BJ (cell line): ENCODE data around the gene SLC2A5. TPM values are rescaled to one million over a fixed set of nuclear protein-coding genes. Genes with fewer than 3 reads are reported as not detected.
"Not testable (repeated sequence)": the region's sequence is repeated elsewhere in the genome, so short reads cannot be mapped to it uniquely, and the experiment has no call there.

Source experiments
- CTCF ChIA-PET: fragments of 350-600 bp; formaldehyde crosslinking; extraction: SDS; loops from one replicate; lab custom pipeline; 2021; ENCODE audit warnings: antibody characterized with exemption, inconsistent platforms; lab: Yijun Ruan, JAX
- POLR2A ChIA-PET: fragments of 300-600 bp; sonication (Branson Sonifier 250); formaldehyde crosslinking; extraction: SDS; loops from one replicate; lab custom pipeline; 2021; ENCODE audit warnings: antibody characterized with exemption; lab: Charles Lee
- DNase-seq: peaks from one replicate; pipeline ENCODE4 v3.0.0-alpha.2; 2011; ENCODE audit warnings: low read depth
- H3K27me3 ChIP-seq: 2 replicates; pipeline ENCODE4 v1.6.0; 2011; ENCODE audit warnings: low read length; ENCODE audit not compliant: control insufficient read depth, insufficient read depth
- H3K36me3 ChIP-seq: 2 replicates; pipeline ENCODE4 v1.5.1; 2011; ENCODE audit warnings: low read length; ENCODE audit not compliant: control insufficient read depth, insufficient read depth
- H3K4me3 ChIP-seq: 2 replicates; pipeline ENCODE4 v1.5.1; 2011; ENCODE audit warnings: low read depth, mild to moderate bottlenecking, control low read depth, low read length
- polyA plus RNA-seq: library from polyadenylated mRNA; depleted of rRNA; stranded (reverse); fragments of >200 nt; gene quantifications from 2 replicates; pipeline ENCODE4 v1.2.3, GENCODE V29; 2011
- TF ChIP-seq, protein P1 (sequence below): IDR thresholded peaks from 2 replicates; pipeline ENCODE4 v1.5.1; 2011; ENCODE audit warnings: low read depth, mild to moderate bottlenecking, control low read depth, inconsistent platforms, low read length, moderate library complexity; ENCODE audit not compliant: insufficient read depth

Gene SLC2A5
- polyA plus RNA-seq, 1 experiment = 0.16 TPM

DNA sequence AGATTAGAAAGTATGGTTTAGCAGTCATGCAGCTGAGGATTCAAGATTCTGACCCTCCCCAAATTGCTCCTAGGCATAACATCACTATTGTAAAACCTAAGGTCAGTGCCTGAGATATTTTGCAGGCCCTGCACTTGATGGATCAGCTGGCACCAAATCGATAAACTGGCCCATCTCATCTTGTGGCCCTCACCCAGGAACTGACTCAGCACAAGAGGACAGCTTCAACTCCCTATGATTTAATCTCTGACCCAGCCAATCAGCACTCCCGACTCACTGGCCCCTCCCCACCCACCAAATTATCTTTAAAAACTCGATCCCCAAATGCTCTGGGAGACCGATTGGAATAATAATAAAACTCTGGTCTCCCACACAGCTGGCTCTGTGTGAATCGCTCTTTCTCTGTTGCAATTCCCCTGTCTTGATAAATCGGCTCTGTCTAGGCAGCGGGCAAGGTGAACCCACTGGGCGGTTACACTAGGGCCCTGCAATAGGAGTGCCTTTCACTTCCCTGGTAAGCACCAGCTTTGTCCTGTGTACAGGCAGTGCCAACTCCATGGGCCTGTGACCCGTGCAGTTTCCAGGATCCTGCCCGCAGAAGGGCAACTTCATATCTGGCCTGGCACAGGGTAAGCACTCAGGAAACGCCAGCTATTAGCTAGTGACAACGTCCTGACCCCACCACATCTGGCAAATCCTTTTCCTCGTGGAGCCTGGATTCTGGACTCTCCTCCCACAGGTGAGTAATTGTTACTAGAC is 28.7 kb upstream of the SLC2A5 start:
- Histone ChIP-seq H3K27me3 (peaks cover 3% of the 10 kb centered on the region; the same call in 1 of the 2 replicates), H3K36me3 (no peaks in the 10 kb centered on the region), H3K4me3 (no peak overlapping the region)
- ChIA-PET CTCF (interaction anchor here (1.3 to 2.8 kb wide), 3 partner anchors 12 to 179 kb away, joined by 5 to 11 read pairs (median 5); no protein-coding TSS in a partner anchor), POLR2A (no interaction called here)
- DNase-seq = no peak
- TF ChIP-seq, protein P1, sequence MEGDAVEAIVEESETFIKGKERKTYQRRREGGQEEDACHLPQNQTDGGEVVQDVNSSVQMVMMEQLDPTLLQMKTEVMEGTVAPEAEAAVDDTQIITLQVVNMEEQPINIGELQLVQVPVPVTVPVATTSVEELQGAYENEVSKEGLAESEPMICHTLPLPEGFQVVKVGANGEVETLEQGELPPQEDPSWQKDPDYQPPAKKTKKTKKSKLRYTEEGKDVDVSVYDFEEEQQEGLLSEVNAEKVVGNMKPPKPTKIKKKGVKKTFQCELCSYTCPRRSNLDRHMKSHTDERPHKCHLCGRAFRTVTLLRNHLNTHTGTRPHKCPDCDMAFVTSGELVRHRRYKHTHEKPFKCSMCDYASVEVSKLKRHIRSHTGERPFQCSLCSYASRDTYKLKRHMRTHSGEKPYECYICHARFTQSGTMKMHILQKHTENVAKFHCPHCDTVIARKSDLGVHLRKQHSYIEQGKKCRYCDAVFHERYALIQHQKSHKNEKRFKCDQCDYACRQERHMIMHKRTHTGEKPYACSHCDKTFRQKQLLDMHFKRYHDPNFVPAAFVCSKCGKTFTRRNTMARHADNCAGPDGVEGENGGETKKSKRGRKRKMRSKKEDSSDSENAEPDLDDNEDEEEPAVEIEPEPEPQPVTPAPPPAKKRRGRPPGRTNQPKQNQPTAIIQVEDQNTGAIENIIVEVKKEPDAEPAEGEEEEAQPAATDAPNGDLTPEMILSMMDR = no peak

DNA sequence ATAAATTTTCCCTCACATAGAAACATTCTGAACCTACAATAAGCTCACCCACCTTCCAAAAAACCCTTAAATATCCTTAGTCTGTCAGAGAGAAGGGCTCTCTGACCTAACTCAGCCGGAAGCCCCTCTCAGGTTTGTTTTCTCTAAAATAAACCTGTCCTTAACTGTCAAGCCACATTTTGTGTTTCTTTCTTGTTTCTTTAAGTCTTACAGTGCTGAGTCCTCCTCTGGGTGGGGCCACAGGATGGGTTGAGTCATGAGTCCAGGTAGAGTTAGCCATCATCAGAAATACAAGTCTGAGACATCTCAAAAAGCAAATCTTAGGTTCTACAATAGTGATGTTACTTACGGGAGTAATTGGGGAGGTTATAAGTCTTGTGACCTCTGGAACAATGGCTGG is 26.4 kb upstream of the SLC2A5 start:
- Histone ChIP-seq H3K27me3 (peaks cover 8% of the 10 kb centered on the region), H3K4me3 (no peak overlapping the region), H3K36me3 (no peaks in the 10 kb centered on the region)
- no peak for DNase-seq
- TF ChIP-seq, protein P1 = no peak
- CTCF ChIA-PET = interaction anchor here (1.3 to 1.6 kb wide), 2 partner anchors 15 to 178 kb away, joined by 4 read pairs; no protein-coding TSS in a partner anchor
- POLR2A ChIA-PET = no interaction called here

DNA sequence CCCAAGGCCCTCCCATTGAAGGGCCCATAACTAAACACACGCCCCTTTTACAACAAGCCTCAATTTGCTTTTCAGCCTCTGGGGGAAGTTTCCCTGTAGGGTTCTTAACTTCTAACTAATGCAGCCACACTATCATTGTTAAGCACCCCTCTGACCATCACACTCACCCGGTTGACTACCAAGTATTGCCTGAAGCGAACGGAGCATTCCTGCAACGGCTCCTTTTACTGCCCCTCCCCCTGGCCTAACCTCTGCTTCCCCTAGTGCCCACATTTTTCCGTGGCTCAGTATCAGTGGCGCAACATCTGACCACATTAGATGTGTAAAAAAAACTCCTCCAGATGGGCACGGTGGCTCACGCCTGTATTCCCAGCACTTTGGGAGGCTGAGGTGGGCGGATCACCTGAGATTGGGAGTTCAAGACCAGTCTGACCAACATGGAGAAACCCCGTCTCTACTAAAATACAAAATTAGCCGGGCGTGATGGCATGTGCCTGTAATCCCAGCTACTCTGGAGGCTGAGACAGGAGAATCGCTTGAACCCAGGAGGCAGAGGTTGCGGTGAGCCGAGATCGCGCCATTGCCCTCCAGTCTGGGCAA is 24.7 kb upstream of the SLC2A5 start:
- CTCF ChIA-PET, H3K4me3 ChIP-seq, POLR2A ChIA-PET, DNase-seq, H3K36me3 ChIP-seq: not testable (repeated sequence)
- peaks cover 13% of the 10 kb centered on the region for H3K27me3 ChIP-seq

DNA sequence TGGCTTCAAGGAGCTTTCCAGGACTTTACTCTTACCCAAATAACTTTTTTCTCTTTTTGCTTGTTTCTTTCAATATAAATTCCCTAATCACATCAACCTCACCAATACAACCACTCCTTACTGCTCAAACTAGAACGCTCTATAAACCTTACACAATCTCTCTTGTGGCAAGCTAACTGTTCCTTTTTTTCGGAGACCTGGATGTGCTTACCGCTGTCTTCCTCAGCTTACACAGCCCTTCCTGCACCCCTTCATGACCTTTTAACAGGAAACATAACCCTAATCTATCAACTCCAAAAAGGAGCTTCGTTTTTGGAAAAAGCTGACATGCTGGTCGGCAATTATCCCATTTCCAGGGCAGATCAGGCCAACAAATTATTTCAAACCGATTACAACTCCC is 24.1 kb upstream of the SLC2A5 start:
- Histone ChIP-seq H3K4me3 (no peak overlapping the region), H3K27me3 (peaks cover 13% of the 10 kb centered on the region), H3K36me3 (no peaks in the 10 kb centered on the region)
- ChIA-PET POLR2A (no interaction called here), CTCF (no interaction called here)
- TF ChIP-seq, protein P1 = no peak
- DNase-seq = no peak

DNA sequence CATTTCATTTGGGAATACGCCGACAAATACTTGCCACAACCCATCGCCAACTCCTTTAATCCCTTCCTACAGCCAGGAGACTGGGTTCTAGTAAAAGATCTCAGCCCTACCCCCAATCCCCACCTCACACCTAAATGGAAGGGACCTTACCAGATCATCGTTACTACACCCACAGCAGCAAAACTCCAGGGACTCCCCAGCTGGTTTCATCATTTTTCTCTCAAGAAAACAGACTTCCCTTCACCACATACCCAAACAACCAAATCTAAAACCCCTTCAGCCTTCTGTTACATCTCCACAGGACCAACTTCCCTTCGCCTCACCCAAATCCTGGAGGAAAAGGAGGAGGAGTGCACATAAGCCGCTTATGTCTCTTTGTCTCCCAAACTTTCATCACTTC is 23.7 kb upstream of the SLC2A5 start:
- ChIA-PET CTCF (interaction anchor here (1.0 kb wide), 1 partner anchor 16 kb away, joined by 3 read pairs; no protein-coding TSS in a partner anchor), POLR2A (no interaction called here)
- DNase-seq = no peak
- TF ChIP-seq, protein P1 = no peak
- no peaks in the 10 kb centered on the region for H3K36me3 ChIP-seq
- peaks cover 13% of the 10 kb centered on the region for H3K27me3 ChIP-seq
- H3K4me3 ChIP-seq = no peak overlapping the region
